ENCODE measurements around the gene ZNF487.

Gene ZNF487

GRCh38 chr10:43403911-43404703 lies 32.8 kb upstream of the ZNF487 start:
- Histone ChIP-seq H3K27me3 (replicated peaks; ENCODE audit: control insufficient read depth, insufficient read depth, low read length, poor library complexity, severe bottlenecking) (no peaks in the 10 kb centered on the region), H3K4me1 (ENCODE audit: control insufficient read depth, insufficient read depth, low read length, poor library complexity, severe bottlenecking) (peaks cover 54% of the 10 kb centered on the region), H3K27ac (ENCODE audit: insufficient read depth, low read length, poor library complexity, severe bottlenecking) (peak overlapping the region; percentile 99), H3K9me3 (ENCODE audit: control insufficient read depth, low read length) (no peaks in the 10 kb centered on the region), H3K4me3 (ENCODE audit: insufficient read depth, low read depth, low read length, poor library complexity, severe bottlenecking) (peak overlapping the region; percentile 81), H3K36me3 (ENCODE audit: control insufficient read depth, insufficient read depth, low read length) (peaks cover 4% of the 10 kb centered on the region)
- no peak for DNase-seq

DNA sequence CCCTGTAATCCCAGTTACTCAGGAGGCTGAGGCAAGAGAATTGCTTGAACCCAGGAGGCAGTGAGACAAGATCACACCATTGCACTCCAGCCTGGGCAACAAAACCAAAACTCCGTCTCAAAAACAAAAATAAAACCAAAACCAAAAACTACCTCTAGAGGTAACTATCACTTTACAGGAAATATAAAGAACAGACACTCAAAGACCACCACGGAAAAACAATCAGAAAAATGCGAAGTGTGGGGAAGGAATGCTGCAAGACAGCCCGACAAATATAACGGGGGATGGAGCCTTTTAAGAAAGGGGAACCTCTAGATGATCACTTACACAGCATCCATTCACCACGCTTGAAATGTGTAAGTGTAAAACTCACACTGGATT lies 32.2 kb upstream of the ZNF487 start:
- H3K4me3 ChIP-seq (ENCODE audit: insufficient read depth, low read depth, low read length, poor library complexity, severe bottlenecking): peak overlapping the region; percentile 81
- no peaks in the 10 kb centered on the region for H3K27me3 ChIP-seq (replicated peaks; ENCODE audit: control insufficient read depth, insufficient read depth, low read length, poor library complexity, severe bottlenecking)
- DNase-seq: no peak
- H3K27ac ChIP-seq (ENCODE audit: insufficient read depth, low read length, poor library complexity, severe bottlenecking): peak overlapping the region; percentile 99
- peaks cover 50% of the 10 kb centered on the region for H3K4me1 ChIP-seq (ENCODE audit: control insufficient read depth, insufficient read depth, low read length, poor library complexity, severe bottlenecking)
- peaks cover 4% of the 10 kb centered on the region for H3K36me3 ChIP-seq (ENCODE audit: control insufficient read depth, insufficient read depth, low read length)
- H3K9me3 ChIP-seq (ENCODE audit: control insufficient read depth, low read length): no peaks in the 10 kb centered on the region

DNA sequence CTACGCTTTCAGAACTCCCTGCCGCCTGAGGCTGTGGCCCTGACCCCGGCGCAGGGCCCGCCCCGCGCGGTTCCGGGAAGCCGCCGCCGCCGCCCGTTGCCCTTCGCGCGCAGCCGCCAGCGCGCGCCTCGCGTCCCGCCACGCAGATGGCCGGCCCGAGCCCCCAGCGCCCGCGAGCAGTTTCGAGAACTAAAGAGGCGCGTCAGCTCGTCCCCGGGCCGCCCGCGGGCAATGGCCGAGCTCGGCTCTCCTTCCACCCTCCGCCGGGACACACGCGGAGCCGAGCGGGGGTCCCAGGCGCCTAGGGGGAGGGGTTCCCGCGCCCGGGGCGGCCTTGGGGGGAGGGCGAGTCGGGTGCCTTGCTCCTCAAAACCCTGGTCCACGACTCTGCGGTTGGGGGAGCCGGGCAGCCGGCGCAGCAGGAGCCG lies 29.7 kb upstream of the ZNF487 start:
- DNase-seq: peak in 2 of 3 donors; percentile 24 to 42
- Histone ChIP-seq H3K4me1 (ENCODE audit: control insufficient read depth, insufficient read depth, low read length, poor library complexity, severe bottlenecking) (peaks cover 40% of the 10 kb centered on the region), H3K4me3 (ENCODE audit: insufficient read depth, low read depth, low read length, poor library complexity, severe bottlenecking) (peak overlapping the region; percentile 81), H3K9me3 (ENCODE audit: control insufficient read depth, low read length) (no peaks in the 10 kb centered on the region), H3K36me3 (ENCODE audit: control insufficient read depth, insufficient read depth, low read length) (peaks cover 4% of the 10 kb centered on the region), H3K27me3 (replicated peaks; ENCODE audit: control insufficient read depth, insufficient read depth, low read length, poor library complexity, severe bottlenecking) (no peaks in the 10 kb centered on the region), H3K27ac (ENCODE audit: insufficient read depth, low read length, poor library complexity, severe bottlenecking) (peak overlapping the region; percentile 99)

GRCh38 chr10:43407576-43408330 lies 29.2 kb upstream of the ZNF487 start:
- Histone ChIP-seq H3K9me3 (ENCODE audit: control insufficient read depth, low read length) (no peaks in the 10 kb centered on the region), H3K27me3 (replicated peaks; ENCODE audit: control insufficient read depth, insufficient read depth, low read length, poor library complexity, severe bottlenecking) (no peaks in the 10 kb centered on the region), H3K4me1 (ENCODE audit: control insufficient read depth, insufficient read depth, low read length, poor library complexity, severe bottlenecking) (peaks cover 34% of the 10 kb centered on the region), H3K4me3 (ENCODE audit: insufficient read depth, low read depth, low read length, poor library complexity, severe bottlenecking) (peak overlapping the region; percentile 81), H3K27ac (ENCODE audit: insufficient read depth, low read length, poor library complexity, severe bottlenecking) (peak overlapping the region; percentile 99), H3K36me3 (ENCODE audit: control insufficient read depth, insufficient read depth, low read length) (peaks cover 4% of the 10 kb centered on the region)
- DNase-seq: peak; percentile 74 to 81 (median 76)

DNA sequence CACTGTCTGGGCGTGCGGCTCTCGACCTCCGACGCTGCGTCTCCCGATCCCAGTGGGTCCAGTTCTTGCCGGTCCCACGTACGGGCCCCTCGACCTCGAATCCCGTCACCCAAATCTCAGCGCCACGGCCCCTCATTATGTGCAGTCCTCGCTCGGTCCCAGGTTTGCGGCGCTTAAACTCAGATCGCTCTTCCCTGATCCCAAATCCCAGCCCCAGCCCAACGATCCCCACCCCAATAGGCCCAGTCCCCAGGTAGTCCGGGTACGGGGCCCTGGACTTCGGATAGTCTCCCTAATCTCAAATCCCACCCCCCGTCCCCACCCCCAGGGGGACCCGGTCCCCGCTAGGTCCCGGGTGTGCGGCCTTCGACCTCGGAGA lies 28.6 kb upstream of the ZNF487 start:
- DNase-seq: no peak
- Histone ChIP-seq H3K27ac (ENCODE audit: insufficient read depth, low read length, poor library complexity, severe bottlenecking) (peak overlapping the region; percentile 99), H3K27me3 (replicated peaks; ENCODE audit: control insufficient read depth, insufficient read depth, low read length, poor library complexity, severe bottlenecking) (no peaks in the 10 kb centered on the region), H3K9me3 (ENCODE audit: control insufficient read depth, low read length) (no peaks in the 10 kb centered on the region), H3K36me3 (ENCODE audit: control insufficient read depth, insufficient read depth, low read length) (peaks cover 3% of the 10 kb centered on the region), H3K4me3 (ENCODE audit: insufficient read depth, low read depth, low read length, poor library complexity, severe bottlenecking) (peak overlapping the region; percentile 81), H3K4me1 (ENCODE audit: control insufficient read depth, insufficient read depth, low read length, poor library complexity, severe bottlenecking) (peaks cover 28% of the 10 kb centered on the region)

GRCh38 chr10:43408710-43409384 lies 28.1 kb upstream of the ZNF487 start, which contains the start of gene HNRNPF:
Gene HNRNPF, minus strand, starts transcription at chr10:43409186. Its CDS starts 21,302 bp downstream, at chr10:43387884.
- DNase-seq: peak; percentile 90 to 91 (median 90)
- H3K9me3 ChIP-seq (ENCODE audit: control insufficient read depth, low read length): no peaks in the 10 kb centered on the region
- H3K27ac ChIP-seq (ENCODE audit: insufficient read depth, low read length, poor library complexity, severe bottlenecking): peak within 1 kb of the TSS; percentile 99
- H3K36me3 ChIP-seq (ENCODE audit: control insufficient read depth, insufficient read depth, low read length): no peaks in the 10 kb centered on the region
- peak within 1 kb of the TSS; percentile 81 for H3K4me3 ChIP-seq (ENCODE audit: insufficient read depth, low read depth, low read length, poor library complexity, severe bottlenecking)
- H3K27me3 ChIP-seq (replicated peaks; ENCODE audit: control insufficient read depth, insufficient read depth, low read length, poor library complexity, severe bottlenecking): no peaks in the 10 kb centered on the region
- peaks cover 24% of the 10 kb centered on the region for H3K4me1 ChIP-seq (ENCODE audit: control insufficient read depth, insufficient read depth, low read length, poor library complexity, severe bottlenecking)

- no peaks in the 10 kb centered on the region for H3K9me3 ChIP-seq (ENCODE audit: control insufficient read depth, low read length)
- DNase-seq: peak; percentile 41 to 63 (median 63)
- H3K27me3 ChIP-seq (replicated peaks; ENCODE audit: control insufficient read depth, insufficient read depth, low read length, poor library complexity, severe bottlenecking): no peaks in the 10 kb centered on the region
- H3K4me1 ChIP-seq (ENCODE audit: control insufficient read depth, insufficient read depth, low read length, poor library complexity, severe bottlenecking): peaks cover 24% of the 10 kb centered on the region
- peak overlapping the region; percentile 99 for H3K27ac ChIP-seq (ENCODE audit: insufficient read depth, low read length, poor library complexity, severe bottlenecking)
- H3K4me3 ChIP-seq (ENCODE audit: insufficient read depth, low read depth, low read length, poor library complexity, severe bottlenecking): peak overlapping the region; percentile 81
- H3K36me3 ChIP-seq (ENCODE audit: control insufficient read depth, insufficient read depth, low read length): no peaks in the 10 kb centered on the region
These were observed 27.4 kb upstream of the ZNF487 start for GRCh38 chr10:43409385-43410109.

GRCh38 chr10:43410345-43410744 lies 26.6 kb upstream of the ZNF487 start:
- no peaks in the 10 kb centered on the region for H3K9me3 ChIP-seq (ENCODE audit: control insufficient read depth, low read length)

DNA sequence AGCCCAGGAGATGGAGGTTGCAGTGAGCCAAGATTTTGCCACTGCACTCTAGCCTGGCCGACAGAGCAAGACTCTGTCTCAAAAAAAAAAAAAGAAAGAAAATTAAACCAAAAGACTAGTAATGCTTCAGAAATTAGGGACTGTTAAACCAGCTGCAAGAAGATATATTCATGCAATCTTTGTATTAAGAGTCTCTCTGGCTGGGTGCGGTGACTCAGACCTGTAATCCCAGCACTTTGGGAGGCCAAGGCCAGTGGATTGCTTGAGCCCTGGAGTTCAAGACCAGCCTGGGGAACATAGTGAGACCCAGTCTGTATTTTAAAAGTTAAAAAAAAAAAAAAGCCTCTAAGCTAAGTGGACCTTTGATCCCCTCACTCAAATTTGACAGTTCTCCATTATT lies 25.4 kb upstream of the ZNF487 start:
- no peak overlapping the region for H3K4me3 ChIP-seq (ENCODE audit: insufficient read depth, low read depth, low read length, poor library complexity, severe bottlenecking)
- H3K27me3 ChIP-seq (replicated peaks; ENCODE audit: control insufficient read depth, insufficient read depth, low read length, poor library complexity, severe bottlenecking): no peaks in the 10 kb centered on the region
- no peak overlapping the region for H3K27ac ChIP-seq (ENCODE audit: insufficient read depth, low read length, poor library complexity, severe bottlenecking)
- H3K4me1 ChIP-seq (ENCODE audit: control insufficient read depth, insufficient read depth, low read length, poor library complexity, severe bottlenecking): peaks cover 13% of the 10 kb centered on the region
- DNase-seq: no peak
- H3K9me3 ChIP-seq (ENCODE audit: control insufficient read depth, low read length): no peaks in the 10 kb centered on the region
- no peaks in the 10 kb centered on the region for H3K36me3 ChIP-seq (ENCODE audit: control insufficient read depth, insufficient read depth, low read length)

More at GRCh38 chr10:43410345-43410744, 26.6 kb upstream of the ZNF487 start:
- Histone ChIP-seq H3K36me3 (ENCODE audit: control insufficient read depth, insufficient read depth, low read length) (no peaks in the 10 kb centered on the region), H3K4me1 (ENCODE audit: control insufficient read depth, insufficient read depth, low read length, poor library complexity, severe bottlenecking) (peaks cover 22% of the 10 kb centered on the region), H3K27me3 (replicated peaks; ENCODE audit: control insufficient read depth, insufficient read depth, low read length, poor library complexity, severe bottlenecking) (no peaks in the 10 kb centered on the region), H3K27ac (ENCODE audit: insufficient read depth, low read length, poor library complexity, severe bottlenecking) (peak overlapping the region; percentile 99), H3K4me3 (ENCODE audit: insufficient read depth, low read depth, low read length, poor library complexity, severe bottlenecking) (no peak overlapping the region)
- no peak for DNase-seq

Data from effector memory CD4-positive, alpha-beta T cell (primary cell).